Sciatic nerve (tissue), 2 donors: ENCODE data around the gene ABCA4. TPM values are rescaled to one million over a fixed set of nuclear protein-coding genes. Genes with fewer than 3 reads are reported as not detected.

Experiments used
- ATAC-seq: fragments of 200-7000 bp; cut with Tn5 transposase; one replicate; pipeline ENCODE4 v1.9.1; 2020; ENCODE audit warnings: mild to moderate bottlenecking, moderate library complexity
- DNase-seq: peaks from one replicate; pipeline ENCODE4 v3.0.0-alpha.2; 2020; ENCODE audit warnings: low spot score
- intact Hi-C: fragments of 100-400 bp; cut with DNase I; formaldehyde crosslinking; loops from one replicate; pipeline ENCODE4 v1.14.2; 2022
- total RNA-seq: library from RNA; stranded (reverse); fragmentation: NEBNext Ultra II Directional; extraction: Animal tissue kit (Norgen Biotek cat#: 25700); gene quantifications from one replicate; pipeline ENCODE4 v1.2.1, GENCODE V29; 2021
- donor health status: DM: no; HTN: no; CAD: no.
- donor health status: DM: no; HTN: no; CAD: no.

Gene ABCA4
- total RNA-seq, 1 donor from 2014 or later, result 0.40 TPM

DNA sequence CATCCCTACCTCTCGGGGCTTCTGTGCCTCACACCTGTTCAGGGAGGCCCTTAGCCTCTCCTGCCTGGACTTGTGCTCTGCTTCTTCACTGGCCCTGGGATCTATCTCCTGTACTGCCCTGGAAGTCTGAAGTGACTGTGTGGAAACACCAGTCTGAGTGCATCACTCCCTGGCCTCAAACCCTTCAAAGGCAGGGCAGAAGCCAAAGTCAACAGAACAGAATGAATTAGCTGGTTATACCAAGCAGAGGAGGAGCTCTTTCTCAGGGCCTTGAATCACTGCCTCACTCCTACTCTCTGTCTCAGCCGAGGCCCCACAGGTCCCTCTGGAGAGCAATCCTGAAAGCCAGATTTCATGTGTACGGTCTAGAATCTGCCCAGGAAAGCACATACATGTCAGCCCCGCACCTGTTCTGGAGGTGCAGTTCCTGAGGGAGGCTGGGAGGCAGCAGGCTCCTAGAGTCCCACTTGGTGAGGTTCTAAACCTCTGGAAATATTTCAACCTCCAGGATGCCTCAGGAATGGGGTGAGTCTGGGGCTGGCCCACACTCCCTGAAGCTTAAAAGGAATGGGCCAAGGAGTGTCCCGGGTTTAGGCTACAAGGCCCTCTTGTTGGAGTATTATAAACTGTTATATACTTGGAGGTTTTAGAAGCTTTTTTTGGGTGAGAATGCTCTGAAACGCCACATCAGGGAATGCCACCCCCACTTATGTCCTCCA is 98.3 kb downstream of the ABCA4 start:
- DNase-seq, result no peak
- intact Hi-C loops, result no loop called here

GRCh38 chr1:94020764-94021579 is 100.0 kb downstream of the ABCA4 start:
- DNase-seq (no peak), ATAC-seq (peak; percentile 29)
- intact Hi-C loops, result no loop called here

More for the DNA sequence above, 98.3 kb downstream of the ABCA4 start:
- ATAC-seq, result peak; percentile 91

DNA sequence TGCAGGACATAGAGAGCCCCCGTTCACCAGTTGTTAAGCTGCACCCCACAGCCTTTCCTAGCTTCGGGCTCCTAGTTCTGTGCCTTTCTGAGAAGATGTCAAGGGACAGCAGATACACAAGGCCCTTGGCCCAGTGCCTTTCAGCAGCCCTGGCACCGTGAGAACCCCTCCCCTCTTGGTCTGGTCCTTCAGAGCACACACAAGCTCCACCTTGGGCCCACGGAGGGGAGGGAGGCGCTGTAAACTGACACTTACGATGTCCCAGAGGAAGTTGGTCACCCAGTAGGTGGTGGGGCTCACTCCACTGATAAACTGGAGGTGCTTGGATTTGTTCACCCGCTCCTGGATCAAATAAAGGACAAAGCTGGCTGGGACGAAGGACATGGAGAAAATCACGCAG is 101.6 kb downstream of the ABCA4 start:
- DNase-seq (no peak), ATAC-seq (no peak)
- intact Hi-C loops, result no loop called here

GRCh38 chr1:94017155-94017829 is 103.7 kb downstream of the ABCA4 start:
- DNase-seq (no peak), ATAC-seq (no peak)
- intact Hi-C loops, result no loop called here

GRCh38 chr1:94015489-94015817 is 105.5 kb downstream of the ABCA4 start:
- DNase-seq, result no peak
- intact Hi-C loops, result no loop called here

GRCh38 chr1:94014635-94015488 is 106.1 kb downstream of the ABCA4 start:
- DNase-seq, result no peak
- no peak for ATAC-seq
- intact Hi-C loops, result no loop called here

More at GRCh38 chr1:94015489-94015817, 105.5 kb downstream of the ABCA4 start:
- ATAC-seq, result no peak

GRCh38 chr1:94014087-94014486 is 106.9 kb downstream of the ABCA4 start:
- ATAC-seq (no peak), DNase-seq (no peak)
- intact Hi-C loops, result no loop called here

DNA sequence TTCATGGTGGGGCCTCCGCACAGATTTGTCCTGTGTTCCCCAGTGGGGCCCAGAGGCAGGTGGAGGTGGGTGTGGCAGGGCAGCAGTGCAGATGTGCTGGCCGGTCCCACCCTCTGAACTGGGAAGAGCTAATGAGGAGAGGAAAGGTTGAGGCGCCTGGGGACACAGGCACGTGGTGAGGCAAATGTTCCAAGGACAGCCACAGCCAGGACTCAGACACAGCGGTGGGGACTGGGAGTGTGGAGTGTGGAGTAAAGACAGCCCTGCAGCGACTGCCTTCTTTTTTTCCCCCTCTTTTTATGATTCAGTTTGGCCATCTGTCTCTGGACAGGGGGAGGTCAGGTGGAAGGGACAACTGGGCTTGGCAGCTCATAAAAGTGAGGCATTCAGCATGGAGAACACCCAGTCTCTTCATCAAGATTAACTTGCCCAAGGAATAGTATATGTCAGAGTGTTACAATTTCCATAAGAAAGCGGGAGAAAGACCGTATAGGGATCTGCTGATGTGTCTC is 107.5 kb downstream of the ABCA4 start:
- ATAC-seq, result peak; percentile 69
- intact Hi-C loops, result no loop called here

DNA sequence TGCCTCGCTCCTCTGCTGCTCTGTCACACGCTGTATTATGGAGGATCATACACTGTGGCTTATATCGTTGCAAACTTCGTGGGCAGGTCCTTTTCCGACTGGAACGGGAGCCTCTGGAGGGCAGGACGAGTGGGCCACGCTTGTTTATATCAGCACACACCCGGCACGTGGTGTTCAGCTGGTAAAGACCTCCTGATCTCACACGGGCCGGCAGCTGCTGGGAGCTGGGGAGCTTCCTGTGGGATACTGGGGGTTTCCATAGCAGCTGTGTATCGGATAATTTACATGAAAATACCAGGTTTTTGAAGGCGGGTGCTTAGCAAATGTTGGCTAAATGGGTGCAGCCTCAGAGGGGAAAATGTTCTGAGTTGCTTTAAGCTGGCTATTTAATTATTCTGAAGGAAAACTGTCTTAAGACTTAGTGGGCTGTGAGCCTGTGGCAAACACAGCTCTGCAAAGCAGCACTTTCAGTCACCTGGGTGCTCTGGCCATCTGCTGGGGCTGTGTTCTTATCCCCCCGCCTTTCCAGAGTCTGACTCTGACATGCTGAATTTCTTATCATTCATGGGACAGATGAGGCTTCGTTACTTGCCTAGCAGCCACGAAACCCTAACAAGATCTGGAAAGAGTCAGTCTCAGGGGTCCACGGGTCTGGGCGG is 108.1 kb downstream of the ABCA4 start:
- intact Hi-C loops, result no loop called here
- peak; percentile 47 for ATAC-seq

More for the DNA sequence above, 107.5 kb downstream of the ABCA4 start:
- DNase-seq, result no peak

DNA sequence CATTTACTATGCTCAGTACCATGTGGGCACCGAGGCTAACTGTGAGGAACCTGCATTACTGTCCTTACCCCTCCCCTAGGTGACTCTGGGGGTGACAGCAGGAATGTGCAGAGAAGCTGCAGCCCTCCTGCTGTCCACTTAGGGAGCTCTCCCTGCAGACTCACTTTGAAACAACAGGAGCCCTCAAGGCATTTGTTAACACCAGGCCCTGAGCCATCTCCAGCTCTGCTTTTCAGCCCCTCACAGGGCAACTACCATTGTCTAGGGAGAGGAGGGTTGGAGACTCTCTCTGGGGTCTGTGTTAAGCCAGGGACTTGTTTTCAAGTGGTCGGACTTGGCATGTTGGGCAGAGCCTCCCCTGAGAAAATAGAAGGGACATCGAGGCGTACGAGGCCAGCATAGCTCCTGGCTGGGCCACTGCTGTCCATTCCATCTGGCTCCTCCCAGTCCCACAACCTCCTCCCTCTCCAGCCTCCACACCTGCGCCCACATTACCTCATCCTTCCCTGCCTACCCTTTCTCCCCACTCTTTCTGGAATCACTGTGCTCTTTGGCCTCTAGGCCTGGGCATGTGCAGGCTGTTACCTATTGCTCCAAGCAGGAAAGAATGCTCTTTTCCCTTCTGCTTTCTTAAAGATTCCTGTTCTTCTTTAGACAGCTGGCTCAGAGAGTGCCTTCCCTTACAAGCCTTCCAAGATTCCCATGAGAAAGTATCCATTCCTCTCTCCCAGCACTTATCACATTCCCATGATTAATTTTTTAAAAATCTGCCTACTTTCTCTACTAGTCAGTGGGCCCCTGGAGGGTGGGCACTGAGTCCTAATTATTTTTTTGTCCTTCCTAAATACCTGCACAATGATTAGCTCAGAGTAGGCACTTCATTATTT is 109.0 kb downstream of the ABCA4 start:
- intact Hi-C loops, result no loop called here
- ATAC-seq (no peak), DNase-seq (no peak)

More for the DNA sequence above, 108.1 kb downstream of the ABCA4 start:
- DNase-seq, result no peak

DNA sequence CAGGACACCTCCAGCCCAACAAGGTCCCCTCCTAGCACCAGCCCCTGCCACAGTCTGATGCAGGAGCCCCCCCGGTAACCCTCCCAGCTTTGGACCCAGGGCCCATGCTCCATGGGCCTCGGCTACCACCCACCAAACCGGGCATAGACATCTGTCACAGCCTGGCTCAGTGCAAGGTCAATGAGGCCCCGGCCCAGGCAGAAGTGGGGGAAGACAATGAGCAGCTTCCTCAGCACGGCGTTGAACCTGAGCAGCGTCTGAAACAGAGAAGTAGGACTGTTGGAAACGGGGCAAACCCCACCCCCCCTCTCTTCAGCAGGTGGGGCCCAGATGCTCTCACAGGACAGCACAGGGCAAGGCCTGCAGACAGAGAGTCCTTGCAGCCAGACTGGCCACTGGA is 109.8 kb downstream of the ABCA4 start:
- ATAC-seq (no peak), DNase-seq (no peak)
- intact Hi-C loops, result no loop called here

DNA sequence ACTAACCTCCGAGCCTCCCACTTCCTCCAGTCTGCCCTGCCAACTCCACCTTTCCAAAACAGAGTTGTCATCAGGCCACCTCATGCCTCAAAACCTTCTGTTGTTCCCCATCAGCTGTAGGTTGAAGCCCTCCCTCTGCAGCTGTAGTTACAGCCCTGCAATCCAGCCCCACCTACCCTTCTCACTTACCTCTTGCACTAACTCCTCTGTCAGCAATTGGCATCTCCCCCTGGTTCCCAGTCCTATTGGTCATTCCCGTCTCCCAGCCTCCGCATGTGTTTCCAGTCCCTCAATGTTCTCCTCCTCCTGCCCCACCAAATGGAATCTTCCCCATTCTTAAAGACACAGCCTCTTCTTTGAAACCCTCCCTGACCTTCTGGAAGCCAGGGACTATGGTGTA is 111.6 kb downstream of the ABCA4 start:
- intact Hi-C loops, result no loop called here
- no peak for DNase-seq
- no peak for ATAC-seq

GRCh38 chr1:94006604-94007003 is 114.3 kb downstream of the ABCA4 start:
- ATAC-seq (no peak), DNase-seq (no peak)
- intact Hi-C loops, result no loop called here

GRCh38 chr1:94004924-94005323 is 116.0 kb downstream of the ABCA4 start:
- intact Hi-C loops, result no loop called here
- DNase-seq (no peak), ATAC-seq (no peak)

DNA sequence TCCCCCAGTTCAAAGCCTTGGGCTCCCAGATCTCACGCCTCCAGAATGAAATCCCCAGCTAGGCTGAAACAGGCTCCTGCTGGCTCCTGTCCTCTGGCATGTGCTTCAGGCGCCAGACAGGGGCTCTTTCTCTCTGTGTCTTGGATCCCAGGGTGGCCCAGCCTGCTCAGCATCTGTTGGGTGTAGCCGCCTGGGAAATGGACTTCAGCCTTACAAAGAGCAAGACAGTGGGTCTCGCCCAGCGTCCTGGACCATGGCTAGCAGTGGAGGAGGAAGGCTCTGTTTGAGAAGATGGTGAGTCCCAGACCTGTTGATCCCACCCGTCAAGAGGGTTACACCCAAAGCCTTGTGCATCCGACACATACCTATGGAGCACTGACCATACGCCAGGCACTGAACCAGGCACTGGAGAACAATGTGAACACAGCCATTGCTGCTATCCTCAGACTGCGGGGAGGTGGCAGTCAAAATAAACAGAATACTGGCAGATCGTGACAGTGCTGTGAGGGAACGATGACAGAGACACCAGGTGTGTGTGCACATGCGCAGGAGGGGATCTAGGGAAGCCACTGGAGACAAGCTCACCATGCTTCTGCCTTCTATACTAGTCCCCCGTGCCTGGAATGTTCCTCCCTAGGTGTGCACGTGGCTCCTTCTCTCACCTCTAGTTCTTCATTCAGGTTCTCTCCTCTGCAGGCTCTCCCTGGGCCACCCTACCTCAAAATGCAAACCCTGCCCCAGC is 118.7 kb downstream of the ABCA4 start:
- no peak for DNase-seq
- intact Hi-C loops, result no loop called here
- no peak for ATAC-seq

DNA sequence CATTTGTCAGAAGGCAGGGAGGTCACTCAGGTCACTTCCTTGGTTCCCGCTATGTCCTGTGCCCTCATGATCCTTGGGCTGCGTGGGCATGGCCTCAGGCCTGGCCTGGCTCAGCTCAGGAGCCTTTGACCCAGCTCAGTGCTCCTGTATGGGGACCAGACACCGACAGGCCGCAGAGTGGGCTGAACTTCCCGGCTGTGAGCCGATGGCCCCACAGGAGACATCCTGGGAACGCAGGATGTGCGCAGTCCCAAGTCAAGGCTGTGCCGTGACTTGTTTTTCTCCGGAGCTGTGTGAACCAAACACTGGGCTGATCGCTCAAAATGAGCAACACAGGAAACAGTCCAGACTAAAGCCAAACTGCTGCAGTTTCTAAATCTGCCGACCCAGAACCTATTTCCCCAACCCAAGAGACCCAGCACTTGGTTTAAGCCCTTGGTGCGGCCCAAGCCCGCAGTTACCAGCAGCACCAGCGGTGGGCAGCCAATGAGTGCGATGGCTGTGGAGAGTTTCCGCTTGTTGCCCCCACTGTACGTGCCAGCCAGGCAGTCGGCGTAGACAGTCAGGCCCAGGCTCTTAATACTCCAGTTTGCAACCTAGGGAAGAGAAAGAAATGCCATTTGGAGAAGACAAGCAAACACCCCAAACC is 119.4 kb downstream of the ABCA4 start:
- intact Hi-C loops, result no loop called here
- ATAC-seq, result no peak
- DNase-seq, result no peak
